Adrenal gland (tissue), 12 donors: ENCODE results near the gene BPIFB4. TPM values are rescaled to one million over a fixed set of nuclear protein-coding genes. Genes with fewer than 3 reads are reported as not detected.

Experiments
- DNase-seq, 7 donors: peaks; one replicate each; pipeline ENCODE4 v3.0.0-alpha.2; 2019 to 2020
- H3K27ac ChIP-seq, 5 donors: fragments of 200-600 bp; sonication (generic) in 4 of 5; 1 replicate in 3 of 5; 2 replicates in 2 of 5; pipeline versions ENCODE4 v1.5.1 to v1.8.0; 2016 to 2020; ENCODE audit warnings: mild to moderate bottlenecking in 1 of 5
- H3K27me3 ChIP-seq: fragments of 200-600 bp; 2 replicates; pipeline ENCODE4 v1.8.0; 2021
- H3K36me3 ChIP-seq, 2 donors: fragments of 200-600 bp; replicated peaks in 1 of 2; 1 replicate in 1 of 2; 2 replicates in 1 of 2; pipeline versions ENCODE4 v1.5.1 to v1.8.0; 2018 to 2022
- H3K4me1 ChIP-seq, 2 donors: fragments of 200-600 bp; replicated peaks in 1 of 2; 1 replicate in 1 of 2; 2 replicates in 1 of 2; pipeline versions ENCODE4 v1.5.1 to v1.8.0; 2018 to 2021
- H3K4me3 ChIP-seq, 4 donors: fragments of 200-600 bp; sonication (generic) in 3 of 4; one replicate each; pipeline ENCODE4 v1.5.1; 2016 to 2018
- H3K9me3 ChIP-seq, 3 donors: fragments of 200-600 bp; sonication (generic) in 1 of 3; replicated peaks in 1 of 3; 1 replicate in 2 of 3; 2 replicates in 1 of 3; pipeline versions ENCODE4 v1.5.1 to v1.8.0; 2016 to 2021
- POLR2A ChIP-seq, 2 donors: fragments of 450-650 bp; IDR thresholded peaks; one replicate each; pipeline ENCODE4 v1.6.1; 2017; ENCODE audit warnings: antibody characterized with exemption in 2 of 2, mild to moderate bottlenecking in 2 of 2, moderate library complexity in 1 of 2
- WGBS, 4 donors: extraction: QIAGEN DNeasy Blood & Tissue Kit in 2 of 4; methylation state at CpG; one replicate each; pipeline versions ENCODE4 v1.1.5 to v1.1.7; 2013 to 2017; 5-methylcytosine and 5-hydroxymethylcytosine counted together
- intact Hi-C, 2 donors: fragments of 100-400 bp; cut with DNase I; formaldehyde crosslinking; loops; one replicate each; pipeline versions ENCODE4 v1.14.1 to v1.15.0; 2022 to 2023
- polyA plus RNA-seq, 3 donors: library from polyadenylated mRNA; stranded (reverse); fragments of 200-250 nt in 2 of 3; fragments of 350-450 nt in 1 of 3; fragmentation: Illumina TruSeq in 1 of 3; extraction: RNeasy Lipid Tissue Mini Kit (QIAGEN cat#74804) in 1 of 3; gene quantifications; one replicate each; pipeline ENCODE4 v1.2.3, GENCODE V29; 2013 to 2014
- total RNA-seq, 9 donors: library from RNA; depleted of rRNA in 4 of 9; stranded (reverse); fragments of >200 nt in 4 of 9; fragments of 120-200 nt in 1 of 9; fragmentation: NEBNext Ultra II Directional in 1 of 9; extraction: Animal tissue kit (Norgen Biotek cat#: 25700) in 1 of 9; gene quantifications; one replicate each; pipeline versions ENCODE4 v1.1.0 to v1.2.4, GENCODE V29; 2013 to 2023
- TF ChIP-seq, protein P1 (sequence below), 6 experiments: fragments of 450-650 bp in 4 of 6; fragments of 200-600 bp in 2 of 6; sonication (generic) in 1 of 6; IDR thresholded peaks; 1 replicate in 5 of 6; 2 replicates in 1 of 6; pipeline versions ENCODE4 v1.5.1 to v1.8.0; 2016 to 2021; ENCODE audit warnings: antibody characterized with exemption in 6 of 6, mild to moderate bottlenecking in 2 of 6, moderate library complexity in 1 of 6
- donor health status: healthy with polysubstance abuse.
- donor health status: Bipolar disorder and iron deficiency.
- donor health status: DM: yes; HTN: yes; CAD: no.
- donor health status: DM: no; HTN: no; CAD: no.
- donor health status: DM: no; HTN: no; CAD: no.
- donor health status: DM: yes; HTN: yes; CAD: no.

Gene BPIFB4
- total and polyA plus RNA-seq, 12 donors: 0.07 TPM; not detected in 11

DNA sequence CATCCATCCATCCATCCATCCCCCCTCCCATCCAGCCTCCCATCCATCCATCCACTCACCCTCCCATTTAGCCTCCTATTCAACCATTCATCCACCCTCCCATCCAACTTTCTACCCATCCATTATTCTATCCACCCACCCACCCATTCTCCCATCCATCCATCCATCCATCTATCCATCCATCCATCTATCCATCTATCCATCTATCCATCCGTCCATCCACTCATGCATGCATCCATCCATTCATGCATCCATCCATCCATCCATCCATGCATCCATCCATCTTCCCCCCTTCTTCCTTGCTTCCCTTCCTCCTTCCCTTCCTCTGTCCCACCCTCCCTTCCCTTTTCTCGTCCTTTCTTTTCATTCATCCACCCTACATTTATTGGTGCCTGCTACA, 4.8 kb upstream of the BPIFB4 start:
- H3K4me3 ChIP-seq: no peak overlapping the region
- no peaks in the 10 kb centered on the region for H3K9me3 ChIP-seq
- H3K4me1 ChIP-seq: no peaks in the 10 kb centered on the region
- no peak for DNase-seq
- H3K27me3 ChIP-seq: peaks cover 7% of the 10 kb centered on the region
- intact Hi-C loops: no loop called here
- no peak for TF ChIP-seq POLR2A (IDR thresholded peaks at IDR 0.05)
- TF ChIP-seq, protein P1, sequence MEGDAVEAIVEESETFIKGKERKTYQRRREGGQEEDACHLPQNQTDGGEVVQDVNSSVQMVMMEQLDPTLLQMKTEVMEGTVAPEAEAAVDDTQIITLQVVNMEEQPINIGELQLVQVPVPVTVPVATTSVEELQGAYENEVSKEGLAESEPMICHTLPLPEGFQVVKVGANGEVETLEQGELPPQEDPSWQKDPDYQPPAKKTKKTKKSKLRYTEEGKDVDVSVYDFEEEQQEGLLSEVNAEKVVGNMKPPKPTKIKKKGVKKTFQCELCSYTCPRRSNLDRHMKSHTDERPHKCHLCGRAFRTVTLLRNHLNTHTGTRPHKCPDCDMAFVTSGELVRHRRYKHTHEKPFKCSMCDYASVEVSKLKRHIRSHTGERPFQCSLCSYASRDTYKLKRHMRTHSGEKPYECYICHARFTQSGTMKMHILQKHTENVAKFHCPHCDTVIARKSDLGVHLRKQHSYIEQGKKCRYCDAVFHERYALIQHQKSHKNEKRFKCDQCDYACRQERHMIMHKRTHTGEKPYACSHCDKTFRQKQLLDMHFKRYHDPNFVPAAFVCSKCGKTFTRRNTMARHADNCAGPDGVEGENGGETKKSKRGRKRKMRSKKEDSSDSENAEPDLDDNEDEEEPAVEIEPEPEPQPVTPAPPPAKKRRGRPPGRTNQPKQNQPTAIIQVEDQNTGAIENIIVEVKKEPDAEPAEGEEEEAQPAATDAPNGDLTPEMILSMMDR (IDR thresholded peaks at IDR 0.05): no peak
- WGBS, 4 donors: 55 to 69% (median 61%) methylated on average over 2 of the region's 2 CpGs
- H3K27ac ChIP-seq: no peak overlapping the region
- no peaks in the 10 kb centered on the region for H3K36me3 ChIP-seq

DNA sequence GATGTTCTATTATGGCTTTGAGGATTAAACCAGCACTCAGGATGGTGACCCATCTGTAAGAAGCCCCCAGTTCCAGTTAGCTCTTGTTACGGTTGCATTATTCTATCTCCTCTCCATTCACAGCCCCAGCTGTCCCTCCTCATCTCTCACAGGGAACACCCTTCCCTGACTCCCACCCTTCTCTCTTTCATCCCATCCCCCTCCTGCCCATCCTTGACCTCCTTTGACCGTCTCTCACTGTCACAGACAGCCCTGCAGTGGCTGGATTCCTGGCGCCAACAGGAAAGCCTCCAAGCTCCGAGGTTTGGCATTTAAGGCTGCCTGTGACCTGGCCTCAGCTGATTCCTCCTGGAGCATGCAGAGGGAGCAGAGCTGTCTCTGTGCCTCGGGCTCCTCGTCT, 4.2 kb upstream of the BPIFB4 start:
- no peak overlapping the region for H3K4me3 ChIP-seq
- DNase-seq: no peak
- TF ChIP-seq, protein P1 (IDR thresholded peaks at IDR 0.05): no peak
- TF ChIP-seq POLR2A (IDR thresholded peaks at IDR 0.05): no peak
- WGBS, 4 donors: 37 to 50% (median 44%) methylated on average over 6 of the region's 6 CpGs
- no peaks in the 10 kb centered on the region for H3K4me1 ChIP-seq
- H3K27me3 ChIP-seq: peaks cover 7% of the 10 kb centered on the region
- intact Hi-C loops: no loop called here
- H3K36me3 ChIP-seq: no peaks in the 10 kb centered on the region
- no peaks in the 10 kb centered on the region for H3K9me3 ChIP-seq
- no peak overlapping the region for H3K27ac ChIP-seq

DNA sequence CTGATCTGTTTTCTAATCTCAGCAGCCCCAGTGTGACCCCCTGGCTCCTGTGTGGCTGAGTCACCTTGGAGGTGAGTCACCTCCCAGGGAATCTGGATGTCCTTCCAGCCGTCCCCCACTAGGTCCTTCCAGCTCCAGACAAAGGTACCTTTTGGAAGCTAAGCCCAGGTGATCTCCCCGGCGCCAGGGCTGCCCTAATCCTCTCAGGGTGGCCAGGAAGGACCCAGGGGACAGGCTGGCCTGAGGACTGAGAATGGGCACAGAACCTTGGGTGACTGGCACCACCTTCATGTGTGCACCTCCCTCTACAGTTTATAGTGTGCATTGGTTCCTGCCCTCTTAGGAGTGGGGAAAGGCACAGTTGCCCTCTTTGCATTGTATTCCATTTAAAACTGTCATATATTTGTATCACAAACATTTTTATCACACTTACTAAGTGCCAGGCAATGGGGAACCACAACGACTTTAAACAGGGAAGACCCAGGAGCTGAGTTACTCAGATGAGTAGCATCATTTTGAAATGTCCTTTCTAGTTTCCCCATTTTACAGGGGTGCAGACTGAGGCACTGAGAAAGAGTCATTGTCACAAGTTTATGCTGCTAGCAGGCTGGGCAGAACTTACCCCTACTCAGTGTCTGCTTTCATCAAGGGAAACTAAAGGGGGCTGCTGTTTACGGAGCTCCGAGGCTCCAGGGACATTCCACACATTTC, 2.6 kb upstream of the BPIFB4 start:
- H3K9me3 ChIP-seq: no peaks in the 10 kb centered on the region
- no peaks in the 10 kb centered on the region for H3K36me3 ChIP-seq
- H3K27ac ChIP-seq: no peak overlapping the region
- no peaks in the 10 kb centered on the region for H3K4me1 ChIP-seq
- no peak for TF ChIP-seq POLR2A (IDR thresholded peaks at IDR 0.05)
- TF ChIP-seq, protein P1 (IDR thresholded peaks at IDR 0.05): peak in 2 of 6 experiments; percentile 10 to 25
- peaks cover 4% of the 10 kb centered on the region for H3K27me3 ChIP-seq
- no peak for DNase-seq
- H3K4me3 ChIP-seq: no peak overlapping the region
- intact Hi-C loops: no loop called here
- 63 to 76% (median 66%) methylated on average over 6 of the region's 6 CpGs for WGBS, 4 donors

DNA sequence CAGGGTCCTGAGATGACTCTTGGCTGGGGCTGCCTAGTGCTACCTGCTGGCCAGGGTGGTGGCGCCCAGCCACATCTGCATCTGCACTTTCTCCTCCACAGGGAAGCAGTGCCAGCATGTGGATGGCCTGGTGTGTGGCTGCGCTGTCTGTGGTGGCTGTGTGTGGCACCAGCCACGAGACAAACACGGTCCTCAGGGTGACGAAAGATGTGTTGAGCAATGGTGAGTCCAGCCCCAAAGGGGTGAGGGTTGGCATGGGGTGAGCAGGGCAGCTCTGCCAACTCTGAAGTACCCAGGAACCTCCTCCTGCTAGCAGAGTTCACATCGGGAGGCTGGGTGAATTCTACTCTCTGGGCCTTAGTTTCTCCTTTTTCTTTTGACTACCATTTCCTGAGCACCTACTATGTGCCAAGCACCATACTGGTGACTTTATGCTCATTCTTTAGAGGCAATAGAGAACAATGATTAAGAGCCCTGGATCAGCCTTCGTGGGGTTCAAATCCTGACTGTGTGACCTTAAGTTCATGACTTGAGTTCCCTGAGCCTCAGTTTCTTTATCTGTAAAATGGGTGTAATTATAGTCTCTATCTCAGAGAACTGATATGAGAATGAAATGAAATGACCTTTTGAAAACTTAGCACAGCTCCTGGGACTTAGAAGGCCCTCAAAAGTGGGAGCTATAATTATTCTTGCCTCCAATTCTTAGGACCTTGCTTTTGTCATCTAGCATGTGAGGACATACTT, 2.1 kb downstream of the BPIFB4 start:
- intact Hi-C loops: no loop called here
- Histone ChIP-seq H3K27ac (no peak overlapping the region), H3K27me3 (peaks cover 7% of the 10 kb centered on the region), H3K9me3 (no peaks in the 10 kb centered on the region), H3K4me3 (no peak overlapping the region), H3K36me3 (no peaks in the 10 kb centered on the region), H3K4me1 (no peaks in the 10 kb centered on the region)
- no peak for DNase-seq
- 59 to 82% (median 70%) methylated on average over 2 to 7 of the region's 7 CpGs for WGBS, 4 donors
- TF ChIP-seq, protein P1 (IDR thresholded peaks at IDR 0.05): no peak
- TF ChIP-seq POLR2A (IDR thresholded peaks at IDR 0.05): no peak
